HG03060 (cell line): Measurements from ENCODE around the gene CSHL1.

Source experiments
- ATAC-seq: cut with Tn5 transposase; IDR thresholded peaks from one replicate; pipeline ENCODE4 v1.9.1; 2021; ENCODE audit warnings: low read depth, moderate number of reproducible peaks; ENCODE audit not compliant: unreplicated experiment

Gene CSHL1

DNA sequence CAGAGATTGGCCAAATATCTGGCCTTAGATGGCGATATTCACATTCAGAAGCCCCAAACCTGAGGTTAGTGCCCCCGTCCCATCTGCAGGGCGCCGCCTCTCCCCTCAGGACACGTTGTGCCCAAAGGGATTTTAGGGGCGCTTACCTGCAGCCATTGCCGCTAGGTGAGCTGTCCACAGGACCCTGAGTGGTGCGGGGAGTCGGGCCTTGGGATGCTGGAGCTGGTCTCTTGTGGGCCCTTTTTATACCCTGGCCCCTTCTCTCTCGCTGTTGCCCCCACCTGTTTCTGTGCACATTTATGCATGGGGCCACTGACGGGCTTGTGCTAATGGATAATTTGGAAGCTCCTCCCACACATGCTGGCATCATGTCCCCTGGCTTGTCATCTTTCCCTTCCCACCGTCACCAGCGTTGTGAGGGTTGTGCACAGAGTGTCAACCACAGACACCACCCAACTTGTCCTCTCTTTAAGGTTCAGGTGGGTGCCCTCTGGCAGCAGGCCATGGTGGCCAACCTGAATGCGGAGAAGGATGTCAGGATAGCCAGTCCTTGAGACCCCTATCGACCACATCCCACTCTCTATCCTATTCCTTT is at the start of gene CSHL1:
TSS of gene CSHL1 (minus strand) at position 218 of the 595 bp plus-strand sequence. CDS start at position 156, 62 bp downstream.
- no peak for ATAC-seq

DNA sequence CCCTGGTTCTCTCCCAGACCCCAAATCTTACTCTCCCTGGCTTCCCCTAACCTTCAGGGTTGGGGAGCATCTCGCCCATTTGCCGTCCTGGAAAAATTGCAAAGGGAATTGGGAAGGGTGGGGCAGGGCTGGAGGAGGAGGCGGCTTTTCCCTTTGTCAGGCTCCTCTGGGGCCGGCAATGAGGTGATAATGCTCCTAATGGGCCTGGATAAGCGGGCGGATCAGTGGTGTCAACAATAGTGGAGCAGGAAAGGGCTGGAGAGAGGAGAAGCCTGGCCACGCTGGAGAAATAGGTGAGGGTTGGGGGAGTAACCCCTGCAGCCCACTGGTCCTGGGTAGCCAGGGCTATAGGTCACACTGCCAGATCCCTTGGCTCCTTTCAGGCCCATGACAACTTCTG is 49.4 kb upstream of the CSHL1 start:
- no peak for ATAC-seq

DNA sequence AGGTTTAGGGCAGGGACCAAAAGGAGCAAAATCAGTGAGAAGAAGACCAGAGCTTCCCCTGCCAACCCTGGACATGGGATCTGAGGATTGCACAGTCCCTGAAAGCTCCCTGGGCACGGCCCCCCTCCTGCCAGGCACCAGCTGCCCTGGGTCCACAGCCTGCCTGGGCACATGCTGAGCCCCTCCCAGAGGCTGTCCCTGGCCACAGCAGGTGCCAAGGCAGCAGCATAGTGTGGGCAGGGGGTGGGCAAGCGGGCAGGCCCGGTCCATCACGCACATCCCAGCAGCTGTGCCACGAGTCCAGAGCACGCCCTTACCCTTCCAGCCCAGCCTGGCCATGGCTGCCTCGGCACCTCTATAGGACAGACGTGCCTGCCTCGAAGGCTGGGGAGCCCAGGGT is 48.9 kb upstream of the CSHL1 start:
- ATAC-seq: no peak

DNA sequence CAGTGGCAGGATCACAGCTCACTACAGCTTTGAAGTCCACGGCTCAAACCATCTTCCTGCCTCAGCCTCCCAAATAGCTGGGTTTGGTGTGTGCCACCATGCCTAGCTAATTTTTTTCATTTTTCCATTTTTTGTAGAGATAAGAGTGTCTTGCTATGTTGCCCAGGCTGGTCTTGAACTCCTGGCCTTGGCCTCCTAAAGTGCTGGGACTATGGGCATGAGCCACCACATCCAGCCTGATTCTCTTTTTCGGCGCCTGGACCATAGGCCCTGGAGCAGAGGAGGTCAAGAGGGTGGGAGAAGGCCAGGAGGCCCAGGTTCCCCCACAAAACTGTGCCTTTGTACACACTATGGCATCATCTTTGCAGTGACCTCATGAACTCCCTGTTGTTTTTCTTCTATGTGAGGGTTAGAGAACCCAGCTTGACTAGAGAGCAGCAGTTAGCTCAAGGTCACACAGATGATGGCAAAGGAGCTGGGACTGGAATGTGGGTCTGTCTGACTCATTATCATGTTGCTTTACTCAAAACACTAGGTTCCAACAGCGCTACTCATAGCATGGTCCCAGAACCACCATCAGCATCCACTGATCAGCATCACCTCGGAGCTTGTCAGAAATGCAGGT is 45.4 kb upstream of the CSHL1 start:
- ATAC-seq: no peak

DNA sequence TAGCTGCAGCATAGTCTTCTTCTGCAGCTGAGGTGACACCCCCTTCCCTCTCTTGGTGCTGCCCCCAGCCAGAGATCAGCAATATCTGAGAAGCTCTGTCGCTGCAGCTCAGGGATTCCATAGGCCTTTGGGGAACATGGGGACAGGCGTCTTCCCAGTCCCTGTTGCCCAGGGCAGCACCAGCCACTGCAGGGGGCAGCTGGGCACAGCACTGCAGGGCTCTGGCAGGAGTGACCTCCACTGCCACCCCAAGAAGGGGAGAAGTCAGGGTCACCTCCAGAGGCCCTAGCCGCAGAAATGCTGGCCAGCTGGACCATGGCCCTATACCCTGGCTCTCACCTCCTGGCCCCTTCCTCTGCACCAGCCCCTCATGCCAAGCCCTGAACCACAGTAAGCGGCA is 44.7 kb upstream of the CSHL1 start:
- no peak for ATAC-seq

DNA sequence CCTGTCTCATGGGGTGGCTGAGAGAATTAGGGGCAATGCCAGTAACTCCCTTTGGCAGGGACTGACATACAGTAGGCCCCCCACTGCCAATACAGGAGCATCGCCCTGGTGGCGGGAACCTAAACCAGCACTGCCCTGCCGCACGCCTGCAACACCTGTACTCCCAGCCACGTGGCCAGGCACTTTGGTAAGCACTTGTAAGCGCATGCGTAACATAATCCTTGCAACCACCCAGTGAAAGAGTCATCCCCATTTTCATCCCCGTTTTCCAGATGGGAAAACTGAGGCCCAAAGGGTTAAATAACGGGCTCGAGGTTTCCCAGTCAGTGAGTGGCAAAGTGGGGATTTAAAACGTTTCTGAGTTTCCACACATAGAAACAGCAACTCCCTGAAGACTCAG is 44.2 kb upstream of the CSHL1 start:
- no peak for ATAC-seq

DNA sequence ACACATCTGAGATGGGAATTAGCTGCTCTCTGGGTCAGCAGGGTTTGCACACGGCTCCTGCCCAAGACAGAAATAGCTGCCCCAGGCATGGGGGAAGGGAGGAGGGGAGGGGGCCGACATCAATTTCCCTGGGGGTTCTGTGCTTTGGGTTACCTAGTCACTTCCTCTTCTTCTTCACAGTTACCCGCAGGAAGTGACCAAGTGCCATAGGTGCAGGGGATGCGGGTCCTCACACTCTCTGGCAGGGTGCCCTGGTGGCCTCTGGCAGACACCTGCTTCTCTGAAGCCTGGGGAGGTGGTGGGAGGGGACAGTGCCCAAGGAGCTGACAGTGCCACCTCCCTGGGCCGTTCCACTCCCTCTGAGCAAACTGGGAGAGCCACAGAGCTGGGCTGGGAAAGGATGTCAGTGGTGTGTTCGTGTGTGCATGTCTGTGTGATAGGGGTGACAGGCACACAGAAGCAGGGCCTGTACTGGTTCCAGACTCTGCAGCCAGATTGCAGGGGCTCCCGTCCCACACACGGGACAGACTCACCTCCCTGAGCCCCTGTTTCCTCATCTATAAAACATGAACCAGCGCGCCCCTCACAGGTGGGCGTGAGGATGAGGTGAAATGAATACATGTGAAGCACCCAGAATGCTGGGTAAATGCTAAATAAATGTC is 43.5 kb upstream of the CSHL1 start:
- no peak for ATAC-seq

DNA sequence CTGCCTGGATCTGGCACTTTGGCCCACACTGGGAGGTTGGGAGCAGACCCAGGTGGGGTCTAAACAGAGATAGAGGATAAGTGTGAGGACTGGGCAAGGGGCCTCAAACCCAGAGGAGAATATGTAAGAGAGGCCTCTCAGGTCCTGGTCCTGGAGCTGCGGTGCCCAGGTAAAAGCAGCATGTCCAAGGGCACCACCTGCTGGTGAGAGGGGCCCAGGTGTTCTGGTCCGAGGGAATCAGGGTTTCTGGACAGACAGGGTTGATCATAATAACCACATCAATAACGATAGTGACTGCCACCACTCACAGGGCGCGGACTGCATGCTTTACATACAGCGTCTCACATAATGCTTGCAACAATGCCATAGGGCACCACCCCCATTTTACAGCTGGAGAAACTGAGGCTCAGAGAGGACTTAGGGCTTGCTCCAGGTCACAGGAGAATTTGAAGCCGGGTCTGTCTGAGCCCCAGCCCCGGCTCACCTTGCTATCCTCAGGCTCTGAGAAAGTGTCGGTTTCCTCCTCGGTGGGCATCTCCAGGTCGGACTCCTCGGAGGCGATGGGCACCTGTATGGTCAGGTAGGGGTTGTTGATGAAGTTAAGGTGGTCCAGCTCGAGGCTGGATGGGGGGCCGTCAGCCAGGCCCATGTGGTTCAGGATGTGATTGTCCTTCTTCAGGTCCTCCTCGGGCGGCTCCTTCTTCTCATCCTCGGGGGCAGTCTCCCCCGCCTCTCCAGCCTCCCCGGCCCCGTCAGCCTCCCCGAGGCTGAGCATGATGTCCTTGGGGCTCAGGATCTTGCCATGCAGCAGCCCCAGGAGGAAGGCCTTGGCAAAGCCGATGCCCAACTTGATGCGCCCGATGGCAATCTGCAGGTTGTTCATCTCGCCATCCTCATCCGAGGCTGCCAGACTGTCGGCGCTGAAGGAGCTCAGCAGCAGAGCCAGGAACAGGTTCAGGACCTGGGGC is 40.2 kb upstream of the CSHL1 start:
- ATAC-seq: no peak

DNA sequence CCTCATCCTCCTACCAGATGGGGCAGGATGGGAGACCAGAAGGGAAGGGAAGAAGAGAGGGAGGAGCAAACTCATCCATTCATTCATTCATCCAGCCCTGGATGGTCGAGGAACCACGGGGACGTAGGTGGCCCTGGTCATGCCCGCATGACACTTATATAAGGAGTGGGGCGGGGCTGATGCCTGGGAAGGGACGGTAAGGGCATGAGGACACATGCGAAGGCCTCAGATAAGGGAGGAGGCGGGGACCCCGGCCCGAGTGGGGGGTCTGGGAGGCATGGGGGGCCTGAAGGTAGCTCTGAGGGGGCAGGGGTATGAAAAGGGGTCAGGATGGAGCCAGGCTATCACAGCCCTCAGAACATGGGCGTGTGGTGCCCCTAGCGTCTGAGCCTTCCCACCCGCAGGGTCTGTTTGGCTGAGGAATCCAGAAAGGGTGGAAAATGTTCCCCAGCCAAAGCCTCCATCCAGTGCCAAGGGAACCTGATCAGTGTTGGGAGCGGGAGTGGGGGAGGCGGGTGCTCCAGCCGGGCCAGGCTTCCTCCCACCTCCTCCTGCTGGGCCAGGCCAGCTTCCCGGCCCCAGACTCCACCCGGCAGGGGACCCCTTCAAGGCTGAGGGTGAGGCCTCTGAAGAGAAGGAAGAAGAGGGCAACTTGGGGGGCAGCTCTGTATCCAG is 38.7 kb upstream of the CSHL1 start:
- ATAC-seq: no peak

DNA sequence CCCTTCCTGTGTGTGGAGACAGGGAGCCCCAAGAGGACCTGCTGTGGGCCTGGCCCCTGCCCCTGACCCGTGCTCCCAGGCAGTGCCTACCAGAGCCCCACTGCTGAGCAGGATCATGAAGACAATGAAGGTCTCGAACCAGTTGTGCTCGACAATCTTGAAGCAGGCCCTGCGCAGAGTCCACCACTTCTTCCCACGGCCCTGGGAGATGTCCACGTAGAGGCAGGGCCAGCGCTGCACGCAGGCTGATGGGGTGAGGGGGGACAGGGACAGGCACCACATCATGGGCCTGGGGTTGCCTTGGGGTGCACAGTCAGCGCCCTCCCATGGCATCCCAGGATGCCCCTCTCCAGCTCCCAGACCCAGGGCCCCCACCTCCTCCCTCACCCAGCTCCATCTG is 37.5 kb upstream of the CSHL1 start:
- no peak for ATAC-seq

DNA sequence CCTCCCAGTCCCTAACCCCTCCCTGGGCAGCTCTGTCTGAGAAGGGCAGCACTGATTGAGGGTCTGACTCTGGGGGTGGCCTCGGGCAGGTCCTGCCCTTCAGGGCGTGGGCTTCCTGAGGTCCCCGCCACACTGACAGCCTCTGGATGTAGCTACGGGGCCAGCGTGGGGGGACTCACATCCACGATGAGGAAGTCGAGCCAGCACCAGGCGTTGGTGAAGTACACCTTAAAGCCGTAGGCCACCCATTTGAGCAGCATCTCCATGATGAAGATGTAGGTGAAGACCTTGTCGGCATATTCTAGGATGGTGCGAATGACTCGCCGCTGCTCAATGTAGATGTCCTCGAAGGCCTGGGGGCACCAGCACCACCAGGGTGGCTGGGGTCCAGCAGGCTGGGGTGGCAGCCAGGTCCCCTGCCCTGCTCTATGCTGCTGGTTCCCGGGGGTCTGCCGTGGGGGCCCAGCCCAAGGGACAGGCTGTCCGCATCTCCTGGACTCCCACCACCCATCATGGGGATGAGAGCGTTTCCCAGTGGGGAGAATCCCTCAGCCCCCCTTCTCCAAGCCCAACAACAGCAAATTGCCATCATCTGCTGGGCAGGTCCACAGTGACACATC is 36.8 kb upstream of the CSHL1 start:
- ATAC-seq: no peak

DNA sequence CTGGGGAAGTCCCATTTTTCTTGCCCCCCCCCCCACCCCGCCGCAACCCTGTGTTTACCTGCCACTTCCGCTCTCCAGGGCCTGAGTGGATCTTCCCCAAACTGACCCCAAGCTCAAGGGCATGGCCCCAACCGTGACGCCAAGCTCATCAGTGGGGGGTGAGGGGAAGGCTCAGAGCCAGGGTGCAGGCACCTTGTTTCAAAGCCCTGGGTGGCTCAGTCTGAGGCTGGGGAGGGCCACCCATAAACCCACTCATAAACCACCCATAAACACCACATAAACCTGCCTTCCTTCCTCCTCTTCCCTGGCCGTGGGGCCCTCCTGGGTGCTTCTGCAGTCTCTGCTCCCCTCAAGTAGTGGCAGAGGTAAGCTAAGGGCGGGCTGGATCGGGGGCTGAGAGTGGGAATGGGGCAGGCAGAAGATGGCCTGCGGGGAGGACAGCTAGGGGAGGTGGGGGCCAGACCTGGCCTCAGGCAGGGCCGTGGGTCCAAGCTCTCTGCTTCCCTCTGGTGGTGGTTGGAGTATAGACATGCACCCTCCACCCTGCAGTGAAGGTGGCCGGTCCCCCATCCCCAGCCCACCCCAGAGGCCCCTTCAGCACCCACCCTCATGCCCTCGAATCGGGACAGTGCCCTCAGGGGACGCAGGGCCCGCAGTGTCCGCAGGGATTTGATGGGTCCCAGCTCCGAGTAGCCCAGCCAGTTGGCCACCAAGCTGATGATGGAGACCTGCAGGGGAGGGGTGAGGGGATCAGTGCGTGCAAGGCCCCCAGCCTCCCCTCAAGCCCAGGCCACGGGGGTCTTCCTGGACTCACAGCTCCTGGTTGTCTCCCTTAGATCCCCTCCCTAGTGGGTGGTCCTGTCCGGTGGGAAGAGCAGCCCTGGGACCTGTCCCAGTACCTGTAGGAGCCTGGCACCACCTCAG is 35.6 kb upstream of the CSHL1 start:
- no peak for ATAC-seq

DNA sequence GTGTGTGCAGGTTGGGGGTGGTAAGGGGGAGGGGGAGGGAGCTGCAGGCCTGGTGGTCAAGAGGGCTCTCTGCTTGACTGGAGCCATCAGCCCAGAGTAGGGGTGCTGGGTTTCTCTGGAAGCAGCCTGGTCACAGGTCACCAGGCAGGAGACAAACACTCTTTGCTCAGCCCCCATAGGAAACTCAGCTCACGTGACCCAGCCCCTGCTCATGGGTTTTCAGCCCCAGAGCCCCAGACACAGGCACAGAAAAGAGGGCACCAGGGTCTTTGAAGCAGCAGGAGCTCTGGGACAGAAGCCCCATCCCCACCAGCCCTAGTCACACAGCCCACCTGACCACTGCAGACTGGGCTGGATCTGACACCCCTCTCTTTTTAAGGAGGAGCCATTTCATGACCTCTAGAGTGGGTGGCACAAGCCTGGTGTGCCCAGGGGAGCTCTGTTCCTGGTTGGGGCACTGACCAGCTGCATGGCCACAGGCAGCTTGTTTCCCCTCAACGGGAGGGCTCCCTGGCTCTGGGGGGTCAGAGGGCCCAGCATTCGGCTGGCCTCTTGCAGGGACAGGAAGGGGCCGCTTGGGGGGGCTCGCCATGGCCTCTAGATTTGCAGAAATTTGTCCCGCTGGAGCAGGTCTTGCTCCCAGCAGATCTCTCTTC is 34.9 kb upstream of the CSHL1 start:
- ATAC-seq: no peak

DNA sequence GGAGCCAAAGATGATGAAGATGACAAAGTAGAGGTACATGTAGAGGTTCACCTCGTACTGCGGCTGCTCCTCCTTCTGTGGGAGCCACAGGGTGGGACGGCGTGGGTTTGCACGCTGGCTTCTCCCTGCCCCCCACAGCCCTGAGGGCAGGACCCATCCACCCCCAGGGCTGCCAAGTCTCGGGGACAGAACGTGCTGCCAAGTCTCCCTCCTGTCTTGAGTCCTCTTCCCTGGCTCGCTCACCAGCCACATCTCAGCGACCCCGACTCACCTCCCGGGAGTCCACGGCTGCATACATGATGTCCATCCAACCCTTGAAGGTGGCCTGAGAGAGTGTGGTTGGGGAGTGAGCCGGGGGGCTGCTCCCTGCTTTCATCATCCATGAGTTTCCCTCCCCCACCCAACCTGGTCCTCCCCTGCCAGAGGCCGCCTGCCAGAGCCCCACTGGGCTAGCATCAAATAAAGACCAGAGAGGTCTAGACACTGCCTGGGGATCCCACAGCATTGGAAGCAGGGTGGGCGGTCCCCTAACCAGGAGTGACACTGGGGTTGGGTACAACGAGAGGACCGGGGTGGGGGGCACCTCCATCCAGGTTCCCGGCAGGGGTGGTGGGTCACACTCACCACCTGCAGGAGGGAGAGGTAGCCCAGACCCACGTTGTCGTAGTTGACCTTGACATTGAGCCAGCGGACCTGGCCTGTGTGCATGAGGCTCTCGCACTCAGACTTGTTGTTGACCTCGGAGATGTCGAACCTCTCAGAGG is 33.9 kb upstream of the CSHL1 start:
- ATAC-seq: no peak

DNA sequence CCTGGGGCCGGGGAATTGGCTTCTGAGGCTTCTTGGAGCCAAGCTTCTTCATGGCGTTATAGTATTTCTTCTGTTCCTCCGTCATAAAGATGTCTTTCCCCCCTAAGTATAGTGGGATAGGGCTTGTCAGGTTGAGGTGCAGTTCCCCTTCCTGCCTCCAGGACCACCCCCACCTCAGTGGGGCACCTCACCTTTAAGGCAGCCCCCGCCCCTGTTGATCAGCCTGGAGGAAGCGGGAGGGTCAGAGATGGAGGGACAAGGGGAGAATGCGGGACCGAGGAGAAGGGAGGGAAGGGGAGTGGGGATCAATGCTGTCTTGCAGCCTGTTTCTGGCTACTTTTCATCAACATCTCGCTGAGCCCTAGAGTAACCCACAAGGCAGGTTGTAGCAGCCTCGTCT is 32.7 kb upstream of the CSHL1 start:
- no peak for ATAC-seq

DNA sequence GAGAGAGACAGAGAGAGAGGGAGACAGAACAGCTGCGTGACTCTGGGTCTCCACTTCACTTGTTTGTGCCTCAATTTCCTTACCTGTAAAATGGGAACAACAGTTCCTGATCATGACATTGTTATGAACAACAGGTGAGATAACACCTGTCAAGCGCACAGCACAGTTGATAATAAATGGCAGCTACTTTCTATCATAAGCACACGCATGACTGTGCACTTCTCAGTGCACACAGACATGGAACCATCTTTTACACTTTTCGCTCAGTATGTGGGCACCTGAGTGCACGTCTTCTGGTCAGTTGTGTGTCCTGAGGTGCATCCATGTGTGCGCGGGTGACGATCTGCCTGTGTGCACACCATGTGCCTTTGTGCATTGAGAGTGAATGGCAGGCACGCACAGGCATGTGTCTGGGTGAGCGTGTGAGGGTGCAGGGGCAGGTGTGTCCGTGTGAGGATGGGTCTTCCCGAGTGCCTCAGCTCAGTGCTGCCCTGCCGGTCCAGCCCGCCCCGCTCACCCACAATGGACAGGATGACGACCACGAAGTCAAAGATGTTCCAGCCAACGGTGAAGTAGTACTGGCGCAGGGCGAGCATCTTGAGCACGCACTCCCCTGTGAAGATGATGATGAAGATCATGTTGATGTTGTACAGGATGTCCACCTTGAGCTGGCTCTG is 31.4 kb upstream of the CSHL1 start:
- ATAC-seq: no peak

DNA sequence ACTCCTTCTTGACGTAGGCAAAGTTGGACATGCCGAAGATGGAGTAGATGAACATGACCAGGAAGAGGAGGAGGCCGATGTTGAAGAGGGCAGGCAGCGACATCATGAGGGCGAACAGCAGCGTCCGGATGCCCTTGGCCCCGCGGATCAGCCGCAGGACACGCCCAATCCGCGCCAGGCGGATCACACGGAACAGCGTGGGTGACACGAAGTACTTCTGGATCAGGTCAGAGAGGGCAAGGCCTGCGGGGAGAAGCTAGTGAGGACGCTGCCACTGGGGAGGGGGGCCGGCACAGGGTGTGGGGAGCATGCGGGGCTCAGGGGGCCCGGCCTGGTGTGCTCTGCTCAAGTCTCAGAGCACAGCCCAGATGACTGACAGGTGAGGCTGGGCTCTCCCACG is 30.7 kb upstream of the CSHL1 start:
- no peak for ATAC-seq
